K562 (cell line): ENCODE results near the gene LRRTM4. TPM values are rescaled to one million over a fixed set of nuclear protein-coding genes. Genes with fewer than 3 reads are reported as not detected.

Source experiments
- ATAC-seq: fragments of 200-7000 bp; cut with Tn5 transposase; 3 replicates; pipeline ENCODE4 v1.9.1; 2020; ENCODE audit warnings: moderate library complexity
- BruUV-seq: library from RNA; stranded (reverse); fragments of 400-500 nt; replicated peaks from 2 replicates; lab custom pipeline; 2021; lab: Mats Ljungman, UMichigan
- CTCF ChIA-PET: fragments of 300-600 bp; formaldehyde crosslinking; extraction: SDS; loops from one replicate; lab custom pipeline; 2021; ENCODE audit warnings: low intra/inter-chr PET ratio; lab: Yijun Ruan, JAX
- POLR2A ChIA-PET: fragments of 300-600, 350-650 bp; sonication (Branson Sonifier 250); formaldehyde crosslinking; extraction: SDS; loops from one replicate; lab custom pipeline; 2021; ENCODE audit warnings: antibody characterized with exemption, inconsistent platforms; lab: Yijun Ruan, JAX
- DNase-seq, 4 experiments: peaks; one replicate each; pipeline versions ENCODE4 v3.0.0 to v3.0.0-alpha.2; 2011 to 2018; ENCODE audit warnings: low spot score in 3 of 4, mixed read lengths in 3 of 4; ENCODE audit errors: extremely low read depth in 1 of 4
- FAIRE-seq: peaks from 2 replicates; lab custom pipeline; 2011; peaks lifted over from hg19 to GRCh38; lab: Jason Lieb, UNC
- H2AFZ ChIP-seq: 2 replicates; pipeline ENCODE4 v1.6.0; 2011; ENCODE audit warnings: low read depth, low read length, control low read depth, inconsistent platforms
- H3K27ac ChIP-seq: fragments of 200-600 bp; 3 replicates; pipeline ENCODE4 v1.8.0; 2011; ENCODE audit warnings: low read depth, mild to moderate bottlenecking, control low read depth, inconsistent platforms, low read length, moderate library complexity, mixed read lengths; ENCODE audit errors: extremely low read depth
- H3K27me3 ChIP-seq, 2 experiments: fragments of 300-600 bp in 1 of 2; 2 replicates in 1 of 2; 3 replicates in 1 of 2; pipeline versions ENCODE4 v1.6.0 to v1.8.0; 2011; ENCODE audit warnings: inconsistent platforms in 2 of 2, low read length in 2 of 2, mild to moderate bottlenecking in 1 of 2, mixed read lengths in 1 of 2, moderate library complexity in 1 of 2; ENCODE audit not compliant: control insufficient read depth in 2 of 2, insufficient read depth in 2 of 2
- H3K36me3 ChIP-seq: fragments of 300-600 bp; 3 replicates; pipeline ENCODE4 v1.8.0; 2011; ENCODE audit warnings: mild to moderate bottlenecking, low read length, inconsistent platforms; ENCODE audit not compliant: control insufficient read depth, insufficient read depth
- H3K4me1 ChIP-seq, 2 experiments: fragments of 200-600 bp in 1 of 2; replicated peaks in 1 of 2; 2 replicates in 1 of 2; 3 replicates in 1 of 2; pipeline versions ENCODE4 v1.5.1 to v1.8.0; 2011; ENCODE audit warnings: inconsistent platforms in 2 of 2, low read length in 2 of 2, mild to moderate bottlenecking in 1 of 2, mixed read lengths in 1 of 2, moderate library complexity in 1 of 2; ENCODE audit not compliant: control insufficient read depth in 2 of 2, insufficient read depth in 2 of 2
- H3K4me2 ChIP-seq: 2 replicates; pipeline ENCODE4 v1.6.1; 2011; ENCODE audit warnings: low read length, control low read depth, inconsistent platforms, mixed read lengths; ENCODE audit not compliant: insufficient read depth
- H3K4me3 ChIP-seq: fragments of 200-600 bp; sonication (generic), shearing (Covaris generic); 2 replicates; pipeline ENCODE4 v1.5.1; 2016; ENCODE audit warnings: control low read depth, inconsistent platforms
- H3K79me2 ChIP-seq: fragments of 200-600 bp; 3 replicates; pipeline ENCODE4 v1.8.0; 2011; ENCODE audit warnings: low read length, inconsistent platforms; ENCODE audit not compliant: control insufficient read depth, insufficient read depth
- H3K9ac ChIP-seq, 2 experiments: 2 replicates each; pipeline versions ENCODE4 v1.6.0 to v1.6.1; 2011; ENCODE audit warnings: low read depth in 2 of 2, low read length in 2 of 2, control low read depth in 1 of 2, inconsistent platforms in 1 of 2, mild to moderate bottlenecking in 1 of 2, mixed read lengths in 1 of 2; ENCODE audit not compliant: insufficient read depth in 1 of 2
- H3K9me1 ChIP-seq: one replicate; pipeline ENCODE4 v1.6.0; 2011; ENCODE audit warnings: inconsistent platforms, mild to moderate bottlenecking, low read length, moderate library complexity; ENCODE audit not compliant: control insufficient read depth, insufficient read depth
- H3K9me3 ChIP-seq: replicated peaks from 2 replicates; pipeline ENCODE4 v1.5.1; 2011; ENCODE audit warnings: low read depth, low read length, inconsistent platforms; ENCODE audit not compliant: control insufficient read depth, insufficient read depth
- H4K20me1 ChIP-seq: replicated peaks from 2 replicates; pipeline ENCODE4 v1.6.1; 2011; ENCODE audit warnings: low read length, inconsistent platforms, mixed read lengths; ENCODE audit not compliant: control insufficient read depth, insufficient read depth
- CBX1 ChIP-seq: sonication (generic); IDR thresholded peaks from 2 replicates; pipeline ENCODE4 v1.6.1; 2016; ENCODE audit warnings: antibody characterized with exemption, low read depth, mild to moderate bottlenecking
- UBTF ChIP-seq, 2 experiments: IDR thresholded peaks; 2 replicates each; pipeline ENCODE4 v1.6.1; 2012; ENCODE audit warnings: improper control_type of control experiment in 2 of 2, low read depth in 2 of 2, low read length in 2 of 2, borderline replicate concordance in 1 of 2
- ZNF239 ChIP-seq: fragments of 250-450 bp; sonication (Bioruptor Pico); IDR thresholded peaks from 2 replicates; pipeline ENCODE4 v1.4.0; 2020; ENCODE audit warnings: mild to moderate bottlenecking
- WGBS: fragments of 100-300 bp; shearing (Covaris generic); methylation state at CpG from one replicate; pipeline ENCODE4 v1.1.6; 2016; ENCODE audit warnings: low coverage, mixed read lengths; ENCODE audit not compliant: insufficient coverage; ENCODE audit errors: missing lambda C conversion rate; 5-methylcytosine and 5-hydroxymethylcytosine counted together
- in situ Hi-C: fragments of 300-500 bp; cut with MboI; formaldehyde crosslinking; loops from 4 replicates; pipeline ENCODE4 v1.15.0; 2018; ENCODE audit warnings: inconsistent platforms, mixed read lengths
- intact Hi-C: fragments of 100-400 bp; cut with micrococcal nuclease; formaldehyde crosslinking; loops from 2 replicates; pipeline ENCODE4 v1.14.2; 2022
- polyA plus RNA-seq, 8 experiments: library from polyadenylated mRNA; depleted of rRNA in 4 of 8; stranded (reverse) in 5 of 8; unstranded in 3 of 8; fragments of >200 nt; fragmentation: Nextera tagmentation in 2 of 8; fragmentation: Illumina TruSeq in 1 of 8; extraction: Ambion mirVana in 2 of 8; extraction: Trizol in 1 of 8; gene quantifications; 2 replicates each; pipeline versions ENCODE4 v1.2.1 to v1.2.3, GENCODE V29; 2011 to 2014; ENCODE audit warnings: inconsistent platforms in 1 of 8, missing spikeins in 1 of 8
- total RNA-seq, 7 experiments: library from RNA; depleted of rRNA in 6 of 7; stranded (reverse); fragments of >200 nt in 6 of 7; fragmentation: Illumina TruSeq in 2 of 7; extraction: Trizol in 2 of 7; gene quantifications; 2 replicates each; pipeline versions ENCODE4 v1.2.1 to v1.2.3, GENCODE V29; 2011 to 2021; ENCODE audit warnings: low replicate concordance in 1 of 7
- TF ChIP-seq, protein P1 (sequence below): fragments of 450-650 bp; IDR thresholded peaks from 2 replicates; pipeline ENCODE4 v1.7.0; 2016; ENCODE audit warnings: borderline replicate concordance

Gene LRRTM4
- total and polyA plus RNA-seq, 9 of the 15 experiments (the other 6 are each of a cell fraction or from before 2014, with no cell fraction given), result 0.04 TPM; not detected in 6

GRCh38 chr2:77522888-77523287, 712 bp upstream of the LRRTM4 start:
- Histone ChIP-seq H3K27ac (no peak overlapping the region), H2AFZ (no peak overlapping the region), H3K4me3 (no peak overlapping the region), H3K9me3 (0 out of 2 replicates have a peak, but pooled peaks cover 2% of the 10 kb centered on the region), H3K36me3 (no peaks in the 10 kb centered on the region), H3K4me2 (no peak overlapping the region), H3K27me3 (no peaks in the 10 kb centered on the region), H4K20me1 (no peaks in the 10 kb centered on the region), H3K9me1 (no peaks in the 10 kb centered on the region), H3K4me1 (no peaks in the 10 kb centered on the region), H3K79me2 (no peaks in the 10 kb centered on the region), H3K9ac (no peak overlapping the region)
- FAIRE-seq (no peak), ATAC-seq (no peak), DNase-seq (no peak)
- in situ Hi-C loops (no loop called here), intact Hi-C loops (no loop called here)
- POLR2A ChIA-PET, result no interaction called here
- BruUV-seq, result no TSS peak
- WGBS, result 0% methylated on average over 1 of the region's 1 CpG
- TF ChIP-seq CBX1 (no peak), UBTF (IDR thresholded peaks at IDR 0.05; ENCODE audit: borderline replicate concordance in 1 of 2, low read depth in 2 of 2, low read length in 2 of 2) (no peak), ZNF239 (CRISPR knock-in tag) (no peak)
- TF ChIP-seq, protein P1, sequence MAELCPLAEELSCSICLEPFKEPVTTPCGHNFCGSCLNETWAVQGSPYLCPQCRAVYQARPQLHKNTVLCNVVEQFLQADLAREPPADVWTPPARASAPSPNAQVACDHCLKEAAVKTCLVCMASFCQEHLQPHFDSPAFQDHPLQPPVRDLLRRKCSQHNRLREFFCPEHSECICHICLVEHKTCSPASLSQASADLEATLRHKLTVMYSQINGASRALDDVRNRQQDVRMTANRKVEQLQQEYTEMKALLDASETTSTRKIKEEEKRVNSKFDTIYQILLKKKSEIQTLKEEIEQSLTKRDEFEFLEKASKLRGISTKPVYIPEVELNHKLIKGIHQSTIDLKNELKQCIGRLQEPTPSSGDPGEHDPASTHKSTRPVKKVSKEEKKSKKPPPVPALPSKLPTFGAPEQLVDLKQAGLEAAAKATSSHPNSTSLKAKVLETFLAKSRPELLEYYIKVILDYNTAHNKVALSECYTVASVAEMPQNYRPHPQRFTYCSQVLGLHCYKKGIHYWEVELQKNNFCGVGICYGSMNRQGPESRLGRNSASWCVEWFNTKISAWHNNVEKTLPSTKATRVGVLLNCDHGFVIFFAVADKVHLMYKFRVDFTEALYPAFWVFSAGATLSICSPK, result no peak
- CTCF ChIA-PET, result no interaction called here
